Fibroblast of the aortic adventitia (primary cell): ENCODE measurements around the gene NRXN3. TPM values are rescaled to one million over a fixed set of nuclear protein-coding genes. Genes with fewer than 3 reads are reported as not detected.
"Not testable (repeated sequence)": the region's sequence is repeated elsewhere in the genome, so short reads cannot be mapped to it uniquely, and the experiment has no call there.

ENCODE experiments used
- DNase-seq: peaks from one replicate; pipeline ENCODE4 v3.0.0-alpha.2; 2010; ENCODE audit warnings: low read depth
- H3K4me3 ChIP-seq: 2 replicates; pipeline ENCODE4 v1.5.1; 2011; ENCODE audit warnings: low read depth, mild to moderate bottlenecking, control low read depth, low read length, moderate library complexity
- total RNA-seq: library from RNA; depleted of rRNA; stranded (reverse); fragments of >200 nt; gene quantifications from 2 replicates; pipeline ENCODE4 v1.2.3, GENCODE V29; 2012; ENCODE audit warnings: low replicate concordance
- TF ChIP-seq, protein P1 (sequence below): IDR thresholded peaks from 2 replicates; pipeline ENCODE4 v1.5.1; 2011; ENCODE audit warnings: mild to moderate bottlenecking, low read length, control low read depth, inconsistent platforms; ENCODE audit not compliant: insufficient read depth

NRXN3 gene
- total RNA-seq, 1 donor = 0.18 TPM

DNA sequence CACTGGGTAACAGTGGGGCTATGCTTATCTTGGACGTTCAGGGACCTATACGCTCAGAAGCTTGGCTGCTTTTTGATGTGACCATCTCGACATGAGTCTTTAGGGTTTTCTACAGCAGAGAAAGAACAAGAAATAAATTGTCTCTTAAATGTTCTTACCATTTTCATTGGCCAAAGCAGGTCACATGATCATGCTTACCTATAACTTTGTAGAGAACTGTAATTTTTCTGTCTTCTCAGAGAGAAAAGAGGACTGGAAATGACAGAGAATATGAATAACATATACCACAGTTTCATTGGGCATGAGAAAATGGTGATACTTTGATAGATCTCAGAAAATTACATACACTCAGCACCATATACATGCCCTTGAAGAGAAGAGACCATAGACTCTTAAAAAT lies 390.9 kb downstream of the NRXN3 start:
- no peak overlapping the region for H3K4me3 ChIP-seq
- TF ChIP-seq, protein P1, sequence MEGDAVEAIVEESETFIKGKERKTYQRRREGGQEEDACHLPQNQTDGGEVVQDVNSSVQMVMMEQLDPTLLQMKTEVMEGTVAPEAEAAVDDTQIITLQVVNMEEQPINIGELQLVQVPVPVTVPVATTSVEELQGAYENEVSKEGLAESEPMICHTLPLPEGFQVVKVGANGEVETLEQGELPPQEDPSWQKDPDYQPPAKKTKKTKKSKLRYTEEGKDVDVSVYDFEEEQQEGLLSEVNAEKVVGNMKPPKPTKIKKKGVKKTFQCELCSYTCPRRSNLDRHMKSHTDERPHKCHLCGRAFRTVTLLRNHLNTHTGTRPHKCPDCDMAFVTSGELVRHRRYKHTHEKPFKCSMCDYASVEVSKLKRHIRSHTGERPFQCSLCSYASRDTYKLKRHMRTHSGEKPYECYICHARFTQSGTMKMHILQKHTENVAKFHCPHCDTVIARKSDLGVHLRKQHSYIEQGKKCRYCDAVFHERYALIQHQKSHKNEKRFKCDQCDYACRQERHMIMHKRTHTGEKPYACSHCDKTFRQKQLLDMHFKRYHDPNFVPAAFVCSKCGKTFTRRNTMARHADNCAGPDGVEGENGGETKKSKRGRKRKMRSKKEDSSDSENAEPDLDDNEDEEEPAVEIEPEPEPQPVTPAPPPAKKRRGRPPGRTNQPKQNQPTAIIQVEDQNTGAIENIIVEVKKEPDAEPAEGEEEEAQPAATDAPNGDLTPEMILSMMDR = no peak
- DNase-seq = no peak

DNA sequence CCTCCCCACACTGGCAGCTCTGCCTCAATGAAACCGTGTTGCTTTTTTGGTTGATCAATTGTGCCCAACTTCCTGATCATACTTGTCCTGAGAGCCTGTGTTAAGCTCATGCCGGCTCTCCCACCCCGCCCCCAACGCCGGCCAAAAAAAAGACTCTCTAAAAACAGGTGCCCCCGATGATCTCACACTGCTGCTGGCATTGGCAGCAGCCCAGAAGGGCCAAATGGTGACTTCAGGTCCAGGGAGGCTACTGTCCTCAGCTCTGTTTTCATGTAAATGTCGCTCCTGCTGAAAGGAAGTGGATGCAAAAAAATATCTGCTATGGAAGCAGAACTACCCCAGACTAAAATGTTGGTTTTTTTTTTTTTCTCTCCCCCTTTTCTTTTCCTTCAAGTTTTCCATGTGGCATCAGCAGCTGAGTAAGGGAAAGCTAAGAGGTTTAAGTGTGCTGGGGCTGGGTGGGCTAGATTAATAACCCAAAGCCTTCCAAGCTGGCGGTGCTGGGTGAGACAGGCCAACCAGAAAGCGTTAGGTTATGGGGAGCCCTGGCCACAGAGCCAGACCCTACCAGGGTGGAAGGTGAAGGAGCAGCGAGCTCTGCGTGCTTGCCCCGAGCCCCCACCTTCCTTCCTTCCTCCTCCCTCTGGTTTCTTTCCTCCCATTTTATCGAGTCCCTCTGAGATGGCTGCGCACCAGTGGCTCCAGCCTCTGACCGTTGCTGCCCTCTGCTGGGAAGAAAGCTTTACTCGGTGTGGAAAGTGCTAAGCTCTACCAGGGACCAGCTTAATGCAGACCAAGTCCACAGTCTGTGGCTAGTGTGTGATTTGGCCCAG lies 396.1 kb downstream of the NRXN3 start:
- TF ChIP-seq, protein P1 = peak; percentile 89
- DNase-seq = peak; percentile 79
- H3K4me3 ChIP-seq = peak overlapping the region; percentile 55

DNA sequence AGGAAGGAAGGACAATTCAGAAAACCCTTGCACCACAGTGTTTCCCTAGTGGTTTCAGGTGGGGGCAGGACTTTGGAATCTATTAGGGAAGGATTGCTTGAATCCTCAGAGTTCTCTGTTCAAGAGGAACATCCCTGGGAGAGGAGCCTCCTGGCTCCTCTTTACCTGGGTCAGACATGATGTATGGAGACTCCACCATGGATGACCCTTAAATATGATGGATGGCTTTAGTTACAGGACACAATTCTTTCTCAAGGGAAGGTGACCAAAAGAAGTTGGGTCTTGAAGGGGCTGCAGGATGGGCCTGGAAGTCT lies 396.6 kb downstream of the NRXN3 start:
- DNase-seq = no peak
- no peak overlapping the region for H3K4me3 ChIP-seq
- TF ChIP-seq, protein P1 = no peak

DNA sequence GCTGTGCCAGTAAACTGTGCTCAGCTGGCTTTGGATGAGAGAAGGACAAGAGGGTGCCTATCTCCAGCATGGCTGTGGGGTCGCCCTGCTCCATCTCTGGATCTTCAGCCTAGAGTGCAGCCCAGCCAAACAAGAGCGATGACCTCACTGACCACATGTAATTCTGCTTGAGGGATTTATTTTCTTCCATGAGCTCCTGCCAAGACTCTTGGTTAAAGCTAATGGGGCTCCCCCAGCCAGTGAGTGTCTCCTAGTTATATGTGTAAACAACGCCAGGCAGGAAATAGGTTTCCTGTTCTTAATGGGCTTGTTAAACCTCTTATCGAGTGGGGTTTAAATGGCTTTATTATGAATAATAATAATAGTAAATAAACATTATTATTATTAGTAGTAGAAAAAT lies 397.2 kb downstream of the NRXN3 start:
- TF ChIP-seq, protein P1 = no peak
- H3K4me3 ChIP-seq = no peak overlapping the region
- peak; percentile 13 for DNase-seq

DNA sequence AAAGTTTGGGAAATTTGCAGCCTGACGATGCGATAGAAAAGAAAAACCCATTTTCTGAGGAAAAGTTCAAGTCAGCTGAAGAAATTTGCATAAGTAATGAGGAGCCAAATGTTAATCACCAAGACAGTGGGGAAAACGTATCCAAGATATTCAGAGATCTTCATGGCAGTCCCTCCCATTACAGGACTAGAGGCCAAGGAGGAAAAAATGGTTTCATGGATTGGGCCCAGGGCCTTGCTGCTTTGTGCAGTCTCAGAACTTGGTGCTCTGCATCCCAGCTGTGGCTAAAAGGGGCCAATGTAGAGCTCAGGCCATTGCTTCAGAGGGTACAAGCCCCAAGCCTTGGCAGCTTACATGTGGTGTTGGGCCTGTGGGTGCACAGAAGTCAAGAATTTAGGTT lies 403.6 kb downstream of the NRXN3 start:
- DNase-seq, H3K4me3 ChIP-seq: not testable (repeated sequence)

DNA sequence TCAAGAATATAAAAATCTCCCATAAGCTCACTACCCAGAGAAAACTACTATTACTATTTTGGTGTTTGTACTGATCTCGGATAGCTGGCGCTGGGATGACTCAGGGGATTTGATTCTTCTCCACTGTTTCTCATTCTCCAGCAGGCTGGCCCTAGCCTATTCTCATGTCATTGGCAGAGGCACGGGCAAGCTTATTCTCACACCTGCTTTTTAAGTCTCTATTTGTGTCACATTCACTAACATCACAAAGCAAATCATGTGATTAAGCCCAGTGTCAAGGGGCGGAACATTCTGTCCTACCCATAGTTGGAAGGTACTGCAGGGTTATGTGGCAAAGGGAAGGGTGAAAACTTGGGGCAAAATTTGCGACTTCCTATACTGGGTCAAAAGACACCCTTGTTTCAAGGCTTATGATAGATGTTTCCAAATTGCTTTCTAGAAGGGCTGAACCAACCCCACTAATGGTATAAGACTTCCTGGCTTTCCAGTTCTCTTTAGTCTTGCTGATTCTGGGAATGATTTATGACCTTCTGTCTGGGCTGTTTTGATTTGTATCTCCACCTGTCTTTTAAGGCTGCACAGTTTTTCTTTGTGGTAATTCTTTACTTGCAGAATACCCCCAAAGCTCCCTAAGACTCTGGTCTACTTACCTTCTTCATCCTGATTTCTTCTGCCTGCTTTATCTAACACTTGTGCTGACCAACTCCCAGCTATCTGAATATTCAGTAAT lies 406.4 kb downstream of the NRXN3 start:
- no peak for DNase-seq
- TF ChIP-seq, protein P1 = no peak
- no peak overlapping the region for H3K4me3 ChIP-seq

DNA sequence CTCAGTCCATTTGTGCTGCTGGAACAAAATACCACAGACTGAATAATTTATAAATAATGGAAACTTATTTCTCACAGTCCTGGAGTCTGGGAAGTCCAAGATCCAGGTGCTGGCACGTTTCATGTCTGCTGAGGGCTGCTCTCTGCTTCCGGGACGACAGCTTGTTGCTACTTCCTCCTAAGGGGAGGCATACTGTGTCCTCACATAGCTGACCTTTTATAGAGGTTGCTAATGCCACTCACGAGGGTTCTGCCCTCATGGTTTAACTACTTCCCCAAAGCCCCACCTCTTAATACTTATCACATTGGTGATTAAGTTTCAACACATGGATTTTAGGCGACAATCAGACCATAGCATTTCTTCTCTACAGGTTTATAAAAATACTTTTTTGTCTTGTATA lies 411.1 kb downstream of the NRXN3 start:
- DNase-seq = no peak
- TF ChIP-seq, protein P1 = no peak
- H3K4me3 ChIP-seq = no peak overlapping the region
